Neural crest cell (in vitro differentiated cells): ENCODE data around the gene GGN. TPM values are rescaled to one million over a fixed set of nuclear protein-coding genes. Genes with fewer than 3 reads are reported as not detected.
A peak's percentile ranks its signal among the peaks of the same experiment; 100 is the strongest.

Source experiments
- DNase-seq: peaks from one replicate; pipeline ENCODE4 v3.0.0; 2021; ENCODE audit warnings: low read depth, mixed read lengths, low spot score
- H3K27ac Mint-ChIP-seq: one replicate; pipeline ENCODE4 v1.8.0; 2021; ENCODE audit warnings: mild to moderate bottlenecking, mixed read lengths; ENCODE audit not compliant: unreplicated experiment
- H3K27me3 Mint-ChIP-seq: 2 replicates; pipeline ENCODE4 v1.8.0; 2021; ENCODE audit warnings: low read depth, mild to moderate bottlenecking, mixed read lengths
- H3K36me3 Mint-ChIP-seq: 2 replicates; pipeline ENCODE4 v1.8.0; 2021; ENCODE audit warnings: low read depth, mild to moderate bottlenecking, mixed read lengths
- H3K4me1 Mint-ChIP-seq: 2 replicates; pipeline ENCODE4 v1.8.0; 2021; ENCODE audit warnings: mixed read lengths
- H3K4me3 Mint-ChIP-seq: one replicate; pipeline ENCODE4 v1.8.0; 2021; ENCODE audit warnings: mild to moderate bottlenecking, mixed read lengths
- H3K9me3 Mint-ChIP-seq: 2 replicates; pipeline ENCODE4 v1.8.0; 2021; ENCODE audit warnings: mixed read lengths
- total RNA-seq: library from RNA; stranded (reverse); gene quantifications from 2 replicates; pipeline ENCODE4 v1.2.1, GENCODE V29; 2021
- TF ChIP-seq, protein P1 (sequence below): fragments of 200-600 bp; sonication (generic); conservative IDR thresholded peaks from 2 replicates; pipeline ENCODE4 v1.5.0; 2021; ENCODE audit warnings: antibody characterized with exemption, mild to moderate bottlenecking

GGN gene
- total RNA-seq, 1 donor from 2014 or later = 1.4 TPM

DNA sequence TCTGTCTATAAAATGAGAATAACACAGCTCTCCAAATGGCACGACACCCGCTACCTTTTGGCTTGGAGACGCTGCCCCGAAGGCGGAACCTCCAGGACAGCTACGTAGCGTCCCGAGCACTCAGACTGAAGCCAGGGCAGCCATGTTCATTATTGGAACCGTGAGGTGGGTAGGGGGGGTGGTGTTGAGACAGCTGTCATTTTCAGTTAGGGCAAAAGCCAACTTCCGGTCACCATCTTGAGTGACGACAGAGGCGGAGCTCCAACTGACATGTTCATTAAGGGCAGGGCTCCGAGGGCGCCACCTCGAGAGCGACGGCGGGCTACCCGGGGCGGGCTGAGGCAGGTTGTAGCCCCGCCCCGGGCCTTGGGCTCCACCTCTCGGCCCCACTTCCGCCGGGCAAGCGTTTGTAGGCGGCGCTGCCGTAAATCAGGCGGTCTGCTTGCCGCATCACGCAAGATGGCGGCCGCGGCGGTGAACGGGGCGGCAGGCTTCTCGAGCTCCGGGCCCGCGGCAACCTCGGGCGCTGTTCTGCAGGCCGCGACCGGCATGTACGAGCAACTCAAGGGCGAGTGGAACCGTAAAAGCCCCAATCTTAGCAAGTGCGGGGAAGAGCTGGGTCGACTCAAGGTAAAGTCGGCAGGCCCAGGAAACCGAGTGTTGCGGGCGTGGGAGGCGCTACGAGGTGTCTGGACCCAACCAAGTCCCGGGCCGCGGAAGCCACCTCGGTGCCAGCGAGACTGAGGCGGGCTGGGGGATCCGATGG lies 13.3 kb downstream of the GGN start, which contains the start of gene PSMD8:
Gene PSMD8 (plus strand): TSS at position 240 of the 766 bp plus-strand sequence. CDS start 31 bp downstream, at position 271.
- peak; percentile 92 for DNase-seq
- H3K4me3 Mint-ChIP-seq = peak within 1 kb of the TSS; percentile 99
- H3K27ac Mint-ChIP-seq = peak within 1 kb of the TSS; percentile 98

DNA sequence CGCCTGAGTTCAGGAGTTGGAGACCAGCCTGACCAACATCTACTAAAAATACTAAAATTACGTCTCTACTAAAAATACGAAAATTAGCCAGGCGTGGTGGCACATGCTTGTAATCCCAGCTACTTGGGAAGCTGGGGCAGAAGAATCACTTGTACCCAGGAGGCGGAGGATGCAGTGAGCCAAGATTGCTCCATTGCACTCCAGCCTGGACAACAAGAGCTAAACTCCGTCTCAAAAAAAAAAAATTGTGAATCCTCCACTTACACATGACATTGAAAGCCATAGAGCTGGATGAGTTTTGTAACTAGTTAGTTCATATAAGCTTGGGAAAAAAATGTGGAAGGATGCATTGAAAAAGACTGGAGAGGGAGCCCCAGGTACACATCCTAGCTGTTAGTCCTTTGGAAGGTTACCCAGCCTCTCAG lies 13.9 kb downstream of the GGN start:
- Mint-ChIP-seq H3K27ac (peak overlapping the region; percentile 72), H3K27me3 (peaks cover 25% of the 10 kb centered on the region), H3K9me3 (no peaks in the 10 kb centered on the region), H3K4me3 (peak overlapping the region; percentile 99), H3K4me1 (peaks cover 24% of the 10 kb centered on the region), H3K36me3 (no peaks in the 10 kb centered on the region)
- TF ChIP-seq, protein P1, sequence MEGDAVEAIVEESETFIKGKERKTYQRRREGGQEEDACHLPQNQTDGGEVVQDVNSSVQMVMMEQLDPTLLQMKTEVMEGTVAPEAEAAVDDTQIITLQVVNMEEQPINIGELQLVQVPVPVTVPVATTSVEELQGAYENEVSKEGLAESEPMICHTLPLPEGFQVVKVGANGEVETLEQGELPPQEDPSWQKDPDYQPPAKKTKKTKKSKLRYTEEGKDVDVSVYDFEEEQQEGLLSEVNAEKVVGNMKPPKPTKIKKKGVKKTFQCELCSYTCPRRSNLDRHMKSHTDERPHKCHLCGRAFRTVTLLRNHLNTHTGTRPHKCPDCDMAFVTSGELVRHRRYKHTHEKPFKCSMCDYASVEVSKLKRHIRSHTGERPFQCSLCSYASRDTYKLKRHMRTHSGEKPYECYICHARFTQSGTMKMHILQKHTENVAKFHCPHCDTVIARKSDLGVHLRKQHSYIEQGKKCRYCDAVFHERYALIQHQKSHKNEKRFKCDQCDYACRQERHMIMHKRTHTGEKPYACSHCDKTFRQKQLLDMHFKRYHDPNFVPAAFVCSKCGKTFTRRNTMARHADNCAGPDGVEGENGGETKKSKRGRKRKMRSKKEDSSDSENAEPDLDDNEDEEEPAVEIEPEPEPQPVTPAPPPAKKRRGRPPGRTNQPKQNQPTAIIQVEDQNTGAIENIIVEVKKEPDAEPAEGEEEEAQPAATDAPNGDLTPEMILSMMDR = no peak
- no peak for DNase-seq

More for the DNA sequence above, 13.3 kb downstream of the GGN start, which contains the start of gene PSMD8:
- H3K27me3 Mint-ChIP-seq = peaks cover 23% of the 10 kb centered on the region
- TF ChIP-seq, protein P1 = peak; percentile 26
- H3K9me3 Mint-ChIP-seq = no peaks in the 10 kb centered on the region
- H3K4me1 Mint-ChIP-seq = peaks cover 24% of the 10 kb centered on the region
- H3K36me3 Mint-ChIP-seq = peaks cover 5% of the 10 kb centered on the region

DNA sequence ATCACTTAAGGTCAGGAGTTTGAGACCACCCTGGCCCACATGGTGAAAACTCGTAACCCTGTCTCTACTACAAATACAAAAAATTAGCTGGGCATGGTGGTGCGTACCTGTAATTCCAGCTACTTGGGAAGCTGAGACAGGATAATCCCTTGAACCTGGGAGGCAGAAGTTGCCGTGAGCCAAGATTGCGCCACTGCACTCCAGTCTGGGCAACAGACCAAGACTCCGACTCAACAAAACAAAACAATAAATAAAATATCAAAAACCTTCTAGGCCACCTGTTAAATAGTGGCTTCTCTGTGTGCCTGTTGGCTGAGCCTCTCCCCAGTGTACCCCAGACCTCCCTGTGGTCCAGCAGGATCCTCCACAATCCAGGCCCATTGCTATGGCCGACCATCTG lies 16.8 kb downstream of the GGN start:
- DNase-seq = no peak
- H3K27me3 Mint-ChIP-seq = peaks cover 28% of the 10 kb centered on the region
- H3K4me1 Mint-ChIP-seq = peaks cover 22% of the 10 kb centered on the region
- no peak overlapping the region for H3K27ac Mint-ChIP-seq
- peak overlapping the region; percentile 11 for H3K4me3 Mint-ChIP-seq
- TF ChIP-seq, protein P1 = no peak
- no peaks in the 10 kb centered on the region for H3K9me3 Mint-ChIP-seq
- H3K36me3 Mint-ChIP-seq = no peaks in the 10 kb centered on the region

DNA sequence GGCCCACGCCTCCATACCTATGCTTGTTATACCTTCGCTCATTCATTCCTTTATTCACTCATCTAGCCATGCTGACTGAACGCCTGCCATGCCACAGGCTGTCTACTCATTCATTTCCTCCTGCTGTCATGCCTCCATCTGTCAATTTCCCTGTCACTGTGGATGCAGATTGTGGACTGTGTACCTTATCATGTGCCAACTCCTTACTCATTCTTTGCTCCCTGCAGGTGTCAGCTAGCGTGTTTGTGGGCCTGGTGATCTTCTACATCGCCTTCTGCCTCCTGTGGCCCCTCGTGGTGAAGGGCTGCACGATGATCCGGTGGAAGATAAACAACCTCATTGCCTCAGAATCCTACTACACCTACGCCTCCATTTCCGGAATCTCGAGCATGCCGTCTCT lies 17.5 kb downstream of the GGN start:
- no peaks in the 10 kb centered on the region for H3K36me3 Mint-ChIP-seq
- DNase-seq = no peak
- H3K9me3 Mint-ChIP-seq = no peaks in the 10 kb centered on the region
- H3K27me3 Mint-ChIP-seq = peaks cover 30% of the 10 kb centered on the region
- no peak overlapping the region for H3K4me3 Mint-ChIP-seq
- TF ChIP-seq, protein P1 = no peak
- peaks cover 14% of the 10 kb centered on the region for H3K4me1 Mint-ChIP-seq
- no peak overlapping the region for H3K27ac Mint-ChIP-seq

DNA sequence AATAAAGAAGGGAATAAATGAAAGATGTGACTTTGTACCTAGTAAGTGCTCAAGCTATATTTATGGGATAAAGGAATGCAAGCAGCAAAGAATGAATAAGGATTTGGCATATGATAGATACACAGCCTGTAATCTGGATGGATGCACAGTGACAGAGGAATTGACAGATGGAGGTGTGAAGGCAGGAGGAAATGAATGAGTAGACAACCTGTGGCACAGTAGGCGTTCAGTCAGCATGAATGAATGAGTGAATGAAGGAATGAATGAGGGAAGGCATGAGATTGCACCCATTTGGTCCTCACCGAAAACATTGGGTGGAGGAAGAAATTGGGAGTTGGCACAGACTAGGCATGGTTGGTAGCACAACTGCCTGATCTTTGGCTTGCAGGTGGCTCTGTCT lies 18.2 kb downstream of the GGN start:
- TF ChIP-seq, protein P1 = no peak
- H3K27ac Mint-ChIP-seq = peak overlapping the region; percentile 30
- peaks cover 7% of the 10 kb centered on the region for H3K4me1 Mint-ChIP-seq
- no peaks in the 10 kb centered on the region for H3K9me3 Mint-ChIP-seq
- peaks cover 30% of the 10 kb centered on the region for H3K27me3 Mint-ChIP-seq
- H3K36me3 Mint-ChIP-seq = no peaks in the 10 kb centered on the region
- DNase-seq = no peak
- H3K4me3 Mint-ChIP-seq = peak overlapping the region; percentile 7
